ENCODE data around the gene TMEM163. TPM values are rescaled to one million over a fixed set of nuclear protein-coding genes. Genes with fewer than 3 reads are reported as not detected.

Gene TMEM163
- total and polyA plus RNA-seq, 2 of the 13 experiments (the other 11 are each of a cell fraction or from before 2014, with no cell fraction given), result 0.05 TPM; not detected in 1

DNA sequence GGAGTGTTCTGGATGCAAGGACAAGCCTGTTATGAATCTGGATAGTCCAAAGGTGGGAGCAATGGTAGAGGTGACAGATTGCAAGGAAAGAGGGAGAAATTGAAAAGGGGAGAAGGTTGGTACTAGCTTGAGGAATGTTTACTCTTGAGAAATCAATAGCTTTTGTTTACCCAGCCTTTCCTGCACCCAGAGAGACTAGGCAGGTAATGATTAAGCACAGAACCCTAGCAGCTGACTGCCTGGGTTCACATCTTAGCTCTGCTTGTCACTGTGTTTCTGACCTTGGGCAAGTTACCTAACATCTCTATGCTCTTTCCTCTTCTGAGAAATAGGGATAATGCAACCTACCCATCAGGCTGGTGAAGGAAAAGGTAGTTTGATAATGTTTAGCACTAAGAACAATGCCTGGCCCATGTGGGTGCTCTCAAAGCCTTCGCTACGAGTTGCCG, 286.3 kb downstream of the TMEM163 start (continued):
- TF ChIP-seq, protein P1, sequence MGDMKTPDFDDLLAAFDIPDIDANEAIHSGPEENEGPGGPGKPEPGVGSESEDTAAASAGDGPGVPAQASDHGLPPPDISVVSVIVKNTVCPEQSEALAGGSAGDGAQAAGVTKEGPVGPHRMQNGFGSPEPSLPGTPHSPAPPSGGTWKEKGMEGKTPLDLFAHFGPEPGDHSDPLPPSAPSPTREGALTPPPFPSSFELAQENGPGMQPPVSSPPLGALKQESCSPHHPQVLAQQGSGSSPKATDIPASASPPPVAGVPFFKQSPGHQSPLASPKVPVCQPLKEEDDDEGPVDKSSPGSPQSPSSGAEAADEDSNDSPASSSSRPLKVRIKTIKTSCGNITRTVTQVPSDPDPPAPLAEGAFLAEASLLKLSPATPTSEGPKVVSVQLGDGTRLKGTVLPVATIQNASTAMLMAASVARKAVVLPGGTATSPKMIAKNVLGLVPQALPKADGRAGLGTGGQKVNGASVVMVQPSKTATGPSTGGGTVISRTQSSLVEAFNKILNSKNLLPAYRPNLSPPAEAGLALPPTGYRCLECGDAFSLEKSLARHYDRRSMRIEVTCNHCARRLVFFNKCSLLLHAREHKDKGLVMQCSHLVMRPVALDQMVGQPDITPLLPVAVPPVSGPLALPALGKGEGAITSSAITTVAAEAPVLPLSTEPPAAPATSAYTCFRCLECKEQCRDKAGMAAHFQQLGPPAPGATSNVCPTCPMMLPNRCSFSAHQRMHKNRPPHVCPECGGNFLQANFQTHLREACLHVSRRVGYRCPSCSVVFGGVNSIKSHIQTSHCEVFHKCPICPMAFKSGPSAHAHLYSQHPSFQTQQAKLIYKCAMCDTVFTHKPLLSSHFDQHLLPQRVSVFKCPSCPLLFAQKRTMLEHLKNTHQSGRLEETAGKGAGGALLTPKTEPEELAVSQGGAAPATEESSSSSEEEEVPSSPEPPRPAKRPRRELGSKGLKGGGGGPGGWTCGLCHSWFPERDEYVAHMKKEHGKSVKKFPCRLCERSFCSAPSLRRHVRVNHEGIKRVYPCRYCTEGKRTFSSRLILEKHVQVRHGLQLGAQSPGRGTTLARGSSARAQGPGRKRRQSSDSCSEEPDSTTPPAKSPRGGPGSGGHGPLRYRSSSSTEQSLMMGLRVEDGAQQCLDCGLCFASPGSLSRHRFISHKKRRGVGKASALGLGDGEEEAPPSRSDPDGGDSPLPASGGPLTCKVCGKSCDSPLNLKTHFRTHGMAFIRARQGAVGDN (CRISPR knock-in tag; IDR thresholded peaks at IDR 0.05), result no peak
- no peak for TF ChIP-seq CHCHD3 (CRISPR knock-in tag; IDR thresholded peaks at IDR 0.05)
- no peak for TF ChIP-seq TERF1 (CRISPR knock-in tag; IDR thresholded peaks at IDR 0.05)
- TF ChIP-seq KDM2A (CRISPR knock-in tag; IDR thresholded peaks at IDR 0.05; ENCODE audit: borderline replicate concordance, low read depth), result peak; percentile 48; the same call in 1 of the 2 replicates
- no peak for TF ChIP-seq SYNCRIP (IDR thresholded peaks at IDR 0.05; ENCODE audit: insufficient read depth, low read depth, low read length)
- peak; percentile 85 for TF ChIP-seq ZNF574 (CRISPR knock-in tag; IDR thresholded peaks at IDR 0.05)
- no peak for TF ChIP-seq ZNF720 (CRISPR knock-in tag; IDR thresholded peaks at IDR 0.05)
- no peak for TF ChIP-seq SRF (IDR thresholded peaks at IDR 0.05; ENCODE audit: low read depth, low read length)
- no peak for TF ChIP-seq ZNF343 (CRISPR knock-in tag; IDR thresholded peaks at IDR 0.05)
- TF ChIP-seq ZNF160 (CRISPR knock-in tag; IDR thresholded peaks at IDR 0.05), result no peak
- TF ChIP-seq FOXP1 (IDR thresholded peaks at IDR 0.05), result peak; percentile 90
- peak; percentile 94 for TF ChIP-seq FOXP1 (CRISPR knock-in tag; IDR thresholded peaks at IDR 0.05)
- TF ChIP-seq IRF1 (CRISPR knock-in tag; IDR thresholded peaks at IDR 0.05; ENCODE audit: low read depth), result no peak
- TF ChIP-seq ZNF431 (CRISPR knock-in tag; IDR thresholded peaks at IDR 0.05; ENCODE audit: borderline replicate concordance, low read depth), result 0 out of 2 replicates have a peak, but pooled peaks have one; percentile 38
- TF ChIP-seq DNMT1 (CRISPR knock-in tag; IDR thresholded peaks at IDR 0.05), result no peak
- TF ChIP-seq ZNF580 (CRISPR knock-in tag; IDR thresholded peaks at IDR 0.05; ENCODE audit: borderline replicate concordance, low read depth), result peak; percentile 96
- no peak for TF ChIP-seq REL (CRISPR knock-in tag; conservative IDR thresholded peaks at IDR 0.05)
- no peak for TF ChIP-seq HOXA9 (CRISPR knock-in tag; IDR thresholded peaks at IDR 0.05; ENCODE audit: borderline replicate concordance)
- peak; percentile 61; the same call in 1 of the 2 replicates for TF ChIP-seq ZBTB7B (CRISPR knock-in tag; IDR thresholded peaks at IDR 0.05)

Measured in HepG2 (cell line).